ENCODE results near the gene WWOX.

DNA sequence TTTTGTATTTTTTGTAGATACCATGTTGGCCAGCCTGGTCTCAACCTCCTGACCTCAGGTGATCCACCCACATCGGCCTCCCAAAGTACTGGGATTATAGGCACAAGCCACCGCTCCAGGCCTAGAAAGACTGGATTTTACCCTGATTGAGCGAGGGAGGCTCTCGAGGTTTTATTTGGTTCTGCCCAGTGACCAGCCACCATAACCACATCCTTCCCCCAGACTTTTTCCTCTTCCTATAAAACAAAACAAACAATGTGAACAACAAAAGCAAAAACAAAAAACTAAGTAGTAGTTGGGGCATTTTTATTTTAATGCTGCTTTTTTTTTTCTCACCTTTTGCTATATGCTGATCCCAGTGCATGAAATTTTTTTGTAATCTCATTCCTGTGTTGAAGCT, 991.5 kb downstream of the WWOX start:
- TF ChIP-seq, protein P1, sequence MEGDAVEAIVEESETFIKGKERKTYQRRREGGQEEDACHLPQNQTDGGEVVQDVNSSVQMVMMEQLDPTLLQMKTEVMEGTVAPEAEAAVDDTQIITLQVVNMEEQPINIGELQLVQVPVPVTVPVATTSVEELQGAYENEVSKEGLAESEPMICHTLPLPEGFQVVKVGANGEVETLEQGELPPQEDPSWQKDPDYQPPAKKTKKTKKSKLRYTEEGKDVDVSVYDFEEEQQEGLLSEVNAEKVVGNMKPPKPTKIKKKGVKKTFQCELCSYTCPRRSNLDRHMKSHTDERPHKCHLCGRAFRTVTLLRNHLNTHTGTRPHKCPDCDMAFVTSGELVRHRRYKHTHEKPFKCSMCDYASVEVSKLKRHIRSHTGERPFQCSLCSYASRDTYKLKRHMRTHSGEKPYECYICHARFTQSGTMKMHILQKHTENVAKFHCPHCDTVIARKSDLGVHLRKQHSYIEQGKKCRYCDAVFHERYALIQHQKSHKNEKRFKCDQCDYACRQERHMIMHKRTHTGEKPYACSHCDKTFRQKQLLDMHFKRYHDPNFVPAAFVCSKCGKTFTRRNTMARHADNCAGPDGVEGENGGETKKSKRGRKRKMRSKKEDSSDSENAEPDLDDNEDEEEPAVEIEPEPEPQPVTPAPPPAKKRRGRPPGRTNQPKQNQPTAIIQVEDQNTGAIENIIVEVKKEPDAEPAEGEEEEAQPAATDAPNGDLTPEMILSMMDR (IDR thresholded peaks at IDR 0.05; ENCODE audit: extremely low read depth in 1 of 2, insufficient read depth in 1 of 2, low read depth in 1 of 2, low read length in 2 of 2), result no peak
- no peak for TF ChIP-seq JUN (IDR thresholded peaks at IDR 0.05; ENCODE audit: borderline replicate concordance, insufficient read depth, insufficient read length, low read depth)
- TF ChIP-seq EZH2 (IDR thresholded peaks at IDR 0.05; ENCODE audit: borderline replicate concordance, low read depth, low read length, severe bottlenecking), result no peak
- TF ChIP-seq POLR2AphosphoS5 (IDR thresholded peaks at IDR 0.05; ENCODE audit: insufficient read depth, low read depth, low read length), result no peak
